OCI-LY3 (cell line): ENCODE data around the gene SRCIN1.

Source experiments
- H2AFZ ChIP-seq: fragments of 200-600, 300-600 bp; shearing (Covaris generic); 2 replicates; pipeline ENCODE4 v1.6.0; 2014; ENCODE audit warnings: antibody characterized with exemption, low read depth, low read length
- H3K27ac ChIP-seq: fragments of 200-600, 300-600 bp; sonication (generic); 2 replicates; pipeline ENCODE4 v1.5.1; 2014; ENCODE audit warnings: mild to moderate bottlenecking, low read length, moderate library complexity, mixed read lengths
- H3K27me3 ChIP-seq: fragments of 200-600, 300-600 bp; sonication (generic); 2 replicates; pipeline ENCODE4 v1.6.1; 2014; ENCODE audit warnings: low read depth, low read length, mixed read lengths
- H3K36me3 ChIP-seq: fragments of 200-600, 300-600 bp; sonication (generic); replicated peaks from 2 replicates; pipeline ENCODE3; 2014; ENCODE audit warnings: low read depth, low read length, mixed read lengths
- H3K4me1 ChIP-seq: fragments of 300-600, 200-600 bp; sonication (generic); 2 replicates; pipeline ENCODE4 v1.6.1; 2014; ENCODE audit warnings: low read length, mixed read lengths
- H3K4me2 ChIP-seq: fragments of 200-600, 300-600 bp; sonication (generic); 2 replicates; pipeline ENCODE4 v1.6.1; 2014; ENCODE audit warnings: low read length, mixed read lengths
- H3K4me3 ChIP-seq: fragments of 300-600, 200-600 bp; sonication (generic); 2 replicates; pipeline ENCODE4 v1.5.1; 2014; ENCODE audit warnings: antibody characterized with exemption, mild to moderate bottlenecking, low read length, moderate library complexity
- H3K79me2 ChIP-seq: fragments of 300-600, 200-600 bp; shearing (Covaris generic); 2 replicates; pipeline ENCODE4 v1.6.1; 2014; ENCODE audit warnings: mild to moderate bottlenecking, low read length, mixed read lengths
- H3K9ac ChIP-seq: fragments of 300-600, 200-600 bp; shearing (Covaris generic); 2 replicates; pipeline ENCODE4 v1.6.0; 2014; ENCODE audit warnings: mild to moderate bottlenecking, low read length, moderate library complexity
- H3K9me3 ChIP-seq: fragments of 200-600, 300-600 bp; shearing (Covaris generic); 2 replicates; pipeline ENCODE4 v1.6.1; 2014; ENCODE audit warnings: low read length, mixed read lengths; ENCODE audit not compliant: insufficient read depth
- H4K20me1 ChIP-seq: fragments of 200-600, 300-600 bp; sonication (generic); 2 replicates; pipeline ENCODE4 v1.6.1; 2016; ENCODE audit warnings: low read length, mixed read lengths; ENCODE audit not compliant: insufficient read depth
- CTCF ChIP-seq: fragments of 200-600, 300-600 bp; sonication (generic); IDR thresholded peaks from 2 replicates; pipeline ENCODE4 v1.5.1; 2014; ENCODE audit warnings: antibody characterized with exemption, low read length, low read depth
- EZH2phosphoT487 ChIP-seq: fragments of 200-600 bp; shearing (Covaris generic); IDR thresholded peaks from 2 replicates; pipeline ENCODE4 v1.6.1; 2018; ENCODE audit warnings: antibody characterized with exemption, mixed run types, low read depth

SRCIN1 gene

GRCh38 chr17:38508954-38509771 is 96.6 kb downstream of the SRCIN1 start:
- Histone ChIP-seq H3K9ac (no peak overlapping the region), H3K27ac (no peak overlapping the region), H3K4me1 (no peaks in the 10 kb centered on the region), H4K20me1 (no peaks in the 10 kb centered on the region), H3K9me3 (no peaks in the 10 kb centered on the region), H3K79me2 (no peaks in the 10 kb centered on the region), H3K36me3 (no peaks in the 10 kb centered on the region), H3K4me2 (no peak overlapping the region), H3K4me3 (no peak overlapping the region), H3K27me3 (no peaks in the 10 kb centered on the region), H2AFZ (no peak overlapping the region)
- TF ChIP-seq EZH2phosphoT487 (no peak), CTCF (peak; percentile 58)

GRCh38 chr17:38508570-38508950 is 97.2 kb downstream of the SRCIN1 start:
- no peaks in the 10 kb centered on the region for H3K9me3 ChIP-seq
- H3K9ac ChIP-seq, result no peak overlapping the region
- H2AFZ ChIP-seq, result no peak overlapping the region
- no peaks in the 10 kb centered on the region for H3K36me3 ChIP-seq
- H3K27me3 ChIP-seq, result no peaks in the 10 kb centered on the region
- no peaks in the 10 kb centered on the region for H4K20me1 ChIP-seq
- no peak overlapping the region for H3K27ac ChIP-seq
- H3K4me3 ChIP-seq, result no peak overlapping the region
- no peak overlapping the region for H3K4me2 ChIP-seq
- H3K79me2 ChIP-seq, result no peaks in the 10 kb centered on the region
- no peaks in the 10 kb centered on the region for H3K4me1 ChIP-seq
- TF ChIP-seq CTCF, result no peak
- no peak for TF ChIP-seq EZH2phosphoT487

- Histone ChIP-seq H3K9ac (no peak overlapping the region), H3K79me2 (no peaks in the 10 kb centered on the region), H3K27me3 (no peaks in the 10 kb centered on the region), H3K4me3 (no peak overlapping the region), H3K36me3 (no peaks in the 10 kb centered on the region), H3K27ac (no peak overlapping the region), H3K4me1 (no peaks in the 10 kb centered on the region), H2AFZ (no peak overlapping the region), H3K9me3 (no peaks in the 10 kb centered on the region), H4K20me1 (no peaks in the 10 kb centered on the region), H3K4me2 (no peak overlapping the region)
- TF ChIP-seq EZH2phosphoT487 (no peak), CTCF (no peak)
Measured at GRCh38 chr17:38507921-38508569, 97.7 kb downstream of the SRCIN1 start.

GRCh38 chr17:38507436-38507835 is 98.3 kb downstream of the SRCIN1 start:
- H3K4me1 ChIP-seq, result no peaks in the 10 kb centered on the region
- no peaks in the 10 kb centered on the region for H3K9me3 ChIP-seq
- H3K27ac ChIP-seq, result no peak overlapping the region
- no peak overlapping the region for H3K4me3 ChIP-seq
- TF ChIP-seq CTCF (no peak), EZH2phosphoT487 (no peak)
- no peaks in the 10 kb centered on the region for H3K79me2 ChIP-seq
- no peaks in the 10 kb centered on the region for H3K27me3 ChIP-seq
- H4K20me1 ChIP-seq, result no peaks in the 10 kb centered on the region
- no peaks in the 10 kb centered on the region for H3K36me3 ChIP-seq
- H3K9ac ChIP-seq, result no peak overlapping the region
- H3K4me2 ChIP-seq, result no peak overlapping the region
- H2AFZ ChIP-seq, result no peak overlapping the region
